ENCODE results near the gene OFD1.

Gene OFD1

DNA sequence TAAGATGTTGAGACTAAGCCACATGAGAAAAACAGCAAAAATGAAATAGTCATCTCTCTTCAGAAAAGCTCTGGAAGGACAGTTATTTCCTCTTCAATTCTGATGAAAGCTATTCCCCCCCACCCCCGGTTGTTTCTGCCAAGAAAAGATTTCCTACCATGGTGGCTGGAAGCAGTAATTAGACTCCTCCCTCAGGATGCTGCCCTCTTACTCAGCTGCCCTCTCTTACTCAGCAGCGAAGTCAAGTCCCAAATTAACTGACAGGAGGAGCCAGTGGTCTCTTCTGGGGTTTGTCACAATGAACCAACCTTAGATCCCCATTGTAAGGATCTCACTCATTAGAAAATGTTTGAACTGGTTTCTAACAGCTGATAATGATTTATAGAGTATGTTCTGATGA, 44.4 kb downstream of the OFD1 start:
- no peak overlapping the region for H4K91ac ChIP-seq (ENCODE audit: low read length)
- no peak overlapping the region for H3K9ac ChIP-seq (ENCODE audit: low read length)
- H2BK5ac ChIP-seq (ENCODE audit: low read depth, low read length, poor library complexity, severe bottlenecking) = no peak overlapping the region
- H3K79me1 ChIP-seq (replicated peaks; ENCODE audit: low read length, poor library complexity, severe bottlenecking) = no peaks in the 10 kb centered on the region
- no peaks in the 10 kb centered on the region for H3K4me1 ChIP-seq (ENCODE audit: control insufficient read depth, insufficient read depth, low read depth, low read length)
- H2BK12ac ChIP-seq (ENCODE audit: low read length in 2 of 2) = no peak overlapping the region
- no peak overlapping the region for H2BK15ac ChIP-seq (ENCODE audit: low read depth, poor library complexity, severe bottlenecking)
- WGBS = 60% methylated on average over 2 of the region's 2 CpGs
- no peak overlapping the region for H3K23ac ChIP-seq (ENCODE audit: low read length in 2 of 2)
- no peak overlapping the region for H2BK120ac ChIP-seq (ENCODE audit: low read depth, low read length)
- no peak overlapping the region for H2AFZ ChIP-seq (ENCODE audit: low read depth, low read length)
- H2AK5ac ChIP-seq (ENCODE audit: low read length, severe bottlenecking) = no peak overlapping the region
- H3K4me3 ChIP-seq (ENCODE audit: insufficient read depth in 1 of 2, low read depth in 1 of 2, low read length in 2 of 2) = no peak overlapping the region
- H3K4ac ChIP-seq (ENCODE audit: low read depth in 1 of 2, low read length in 2 of 2) = no peak overlapping the region
- no peak overlapping the region for H3K27ac ChIP-seq (ENCODE audit: low read length, poor library complexity, severe bottlenecking)
- DNase-seq = no peak
- H3K14ac ChIP-seq (ENCODE audit: low read length in 2 of 2) = no peak overlapping the region
- no peak overlapping the region for H4K8ac ChIP-seq (ENCODE audit: low read length)
- H3K18ac ChIP-seq (ENCODE audit: low read depth in 1 of 2, low read length in 2 of 2) = no peak overlapping the region
- no peaks in the 10 kb centered on the region for H3K9me3 ChIP-seq (ENCODE audit: control insufficient read depth, low read length)
- H3K27me3 ChIP-seq (ENCODE audit: control insufficient read depth in 1 of 2, insufficient read depth in 1 of 2, low read length in 2 of 2) = peaks cover 0 to 14% of the 10 kb centered on the region in 2 experiments
- peaks cover 3 to 30% of the 10 kb centered on the region in 2 experiments for H3K36me3 ChIP-seq (ENCODE audit: control insufficient read depth in 1 of 2, insufficient read depth in 2 of 2, low read depth in 1 of 2, low read length in 2 of 2)
- H3K4me2 ChIP-seq (ENCODE audit: low read length, poor library complexity, severe bottlenecking) = no peak overlapping the region

DNA sequence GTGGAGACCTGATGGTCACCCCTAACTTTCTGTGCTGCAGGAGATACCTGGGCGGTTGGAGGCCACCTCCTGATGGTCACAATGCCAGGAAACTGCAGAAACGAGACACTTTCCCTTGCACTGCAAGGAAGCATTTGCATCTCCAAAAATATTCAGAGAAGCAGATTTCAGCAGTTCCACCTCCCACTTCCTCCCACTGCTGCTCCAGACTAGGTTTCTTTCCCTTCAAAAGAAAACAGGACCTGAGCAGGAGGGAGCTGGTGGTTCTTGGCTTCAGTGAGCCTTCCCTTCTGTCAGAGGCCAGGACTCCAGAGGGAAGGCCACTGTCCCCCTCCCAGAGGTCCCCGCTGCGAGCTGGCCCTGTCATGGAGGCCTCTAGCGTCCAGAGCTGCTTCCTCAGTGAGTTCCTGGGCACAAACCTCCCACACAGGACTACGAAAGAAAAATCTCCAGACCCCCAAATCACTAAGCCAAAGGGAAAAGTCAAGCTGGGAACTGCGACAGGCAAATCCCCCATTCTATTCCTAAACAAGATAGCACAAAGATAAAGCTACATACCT, 46.4 kb downstream of the OFD1 start:
- Histone ChIP-seq H3K79me1 (replicated peaks; ENCODE audit: low read length, poor library complexity, severe bottlenecking) (no peaks in the 10 kb centered on the region), H3K23ac (ENCODE audit: low read length in 2 of 2) (no peak overlapping the region), H2BK5ac (ENCODE audit: low read depth, low read length, poor library complexity, severe bottlenecking) (no peak overlapping the region), H3K36me3 (ENCODE audit: control insufficient read depth in 1 of 2, insufficient read depth in 2 of 2, low read depth in 1 of 2, low read length in 2 of 2) (peaks cover 3 to 10% of the 10 kb centered on the region in 2 experiments), H3K14ac (ENCODE audit: low read length in 2 of 2) (no peak overlapping the region), H2BK15ac (ENCODE audit: low read depth, poor library complexity, severe bottlenecking) (no peak overlapping the region), H2AK5ac (ENCODE audit: low read length, severe bottlenecking) (no peak overlapping the region), H3K18ac (ENCODE audit: low read depth in 1 of 2, low read length in 2 of 2) (no peak overlapping the region), H4K91ac (ENCODE audit: low read length) (no peak overlapping the region), H2BK120ac (ENCODE audit: low read depth, low read length) (no peak overlapping the region), H3K27me3 (ENCODE audit: control insufficient read depth in 1 of 2, insufficient read depth in 1 of 2, low read length in 2 of 2) (peaks cover 0 to 23% of the 10 kb centered on the region in 2 experiments), H4K8ac (ENCODE audit: low read length) (no peak overlapping the region), H3K9me3 (ENCODE audit: control insufficient read depth, low read length) (no peaks in the 10 kb centered on the region), H3K4me1 (ENCODE audit: control insufficient read depth, insufficient read depth, low read depth, low read length) (no peaks in the 10 kb centered on the region), H3K27ac (ENCODE audit: low read length, poor library complexity, severe bottlenecking) (no peak overlapping the region), H3K4ac (ENCODE audit: low read depth in 1 of 2, low read length in 2 of 2) (no peak overlapping the region), H3K4me3 (ENCODE audit: insufficient read depth in 1 of 2, low read depth in 1 of 2, low read length in 2 of 2) (no peak overlapping the region), H3K4me2 (ENCODE audit: low read length, poor library complexity, severe bottlenecking) (no peak overlapping the region), H2AFZ (ENCODE audit: low read depth, low read length) (no peak overlapping the region), H2BK12ac (ENCODE audit: low read length in 2 of 2) (no peak overlapping the region), H3K9ac (ENCODE audit: low read length) (no peak overlapping the region)
- WGBS = 87% methylated on average over 7 of the region's 7 CpGs
- DNase-seq = no peak

DNA sequence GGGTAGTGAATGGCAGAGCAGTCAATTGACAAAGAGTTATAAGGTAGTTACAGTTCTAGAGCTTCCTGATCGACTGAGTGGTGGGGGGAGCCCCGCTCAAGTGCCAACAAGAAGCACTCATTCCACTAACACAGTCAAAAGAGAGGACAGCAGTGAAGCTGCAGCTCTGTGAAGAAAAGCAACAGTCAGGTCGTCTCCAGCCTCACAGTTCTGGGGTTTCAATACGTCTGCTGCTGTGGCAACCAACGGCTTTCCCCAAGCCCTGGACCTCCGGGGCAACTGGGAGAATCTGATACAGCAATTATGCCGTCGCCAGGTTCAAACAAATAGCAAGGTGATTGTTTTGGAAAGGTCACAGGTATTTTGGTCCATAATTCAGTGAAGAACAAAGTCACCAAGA, 51.5 kb downstream of the OFD1 start:
- Histone ChIP-seq H3K4ac (ENCODE audit: low read depth in 1 of 2, low read length in 2 of 2) (no peak overlapping the region), H3K9ac (ENCODE audit: low read length) (no peak overlapping the region), H3K4me2 (ENCODE audit: low read length, poor library complexity, severe bottlenecking) (no peak overlapping the region), H3K79me1 (replicated peaks; ENCODE audit: low read length, poor library complexity, severe bottlenecking) (no peaks in the 10 kb centered on the region), H3K9me3 (ENCODE audit: control insufficient read depth, low read length) (no peaks in the 10 kb centered on the region), H2BK5ac (ENCODE audit: low read depth, low read length, poor library complexity, severe bottlenecking) (no peak overlapping the region), H3K27ac (ENCODE audit: low read length, poor library complexity, severe bottlenecking) (no peak overlapping the region), H2AFZ (ENCODE audit: low read depth, low read length) (no peak overlapping the region), H4K8ac (ENCODE audit: low read length) (no peak overlapping the region), H3K4me3 (ENCODE audit: insufficient read depth in 1 of 2, low read depth in 1 of 2, low read length in 2 of 2) (no peak overlapping the region), H3K23ac (ENCODE audit: low read length in 2 of 2) (no peak overlapping the region), H3K14ac (ENCODE audit: low read length in 2 of 2) (no peak overlapping the region), H3K18ac (ENCODE audit: low read depth in 1 of 2, low read length in 2 of 2) (no peak overlapping the region), H4K91ac (ENCODE audit: low read length) (no peak overlapping the region), H2BK120ac (ENCODE audit: low read depth, low read length) (no peak overlapping the region), H2AK5ac (ENCODE audit: low read length, severe bottlenecking) (no peak overlapping the region), H3K27me3 (ENCODE audit: control insufficient read depth in 1 of 2, insufficient read depth in 1 of 2, low read length in 2 of 2) (peaks cover 0 to 39% of the 10 kb centered on the region in 2 experiments), H3K36me3 (ENCODE audit: control insufficient read depth in 1 of 2, insufficient read depth in 2 of 2, low read depth in 1 of 2, low read length in 2 of 2) (no peaks in the 10 kb centered on the region), H2BK15ac (ENCODE audit: low read depth, poor library complexity, severe bottlenecking) (no peak overlapping the region), H2BK12ac (ENCODE audit: low read length in 2 of 2) (no peak overlapping the region), H3K4me1 (ENCODE audit: control insufficient read depth, insufficient read depth, low read depth, low read length) (no peaks in the 10 kb centered on the region)
- 83% methylated on average over 5 of the region's 8 CpGs for WGBS
- DNase-seq = no peak

DNA sequence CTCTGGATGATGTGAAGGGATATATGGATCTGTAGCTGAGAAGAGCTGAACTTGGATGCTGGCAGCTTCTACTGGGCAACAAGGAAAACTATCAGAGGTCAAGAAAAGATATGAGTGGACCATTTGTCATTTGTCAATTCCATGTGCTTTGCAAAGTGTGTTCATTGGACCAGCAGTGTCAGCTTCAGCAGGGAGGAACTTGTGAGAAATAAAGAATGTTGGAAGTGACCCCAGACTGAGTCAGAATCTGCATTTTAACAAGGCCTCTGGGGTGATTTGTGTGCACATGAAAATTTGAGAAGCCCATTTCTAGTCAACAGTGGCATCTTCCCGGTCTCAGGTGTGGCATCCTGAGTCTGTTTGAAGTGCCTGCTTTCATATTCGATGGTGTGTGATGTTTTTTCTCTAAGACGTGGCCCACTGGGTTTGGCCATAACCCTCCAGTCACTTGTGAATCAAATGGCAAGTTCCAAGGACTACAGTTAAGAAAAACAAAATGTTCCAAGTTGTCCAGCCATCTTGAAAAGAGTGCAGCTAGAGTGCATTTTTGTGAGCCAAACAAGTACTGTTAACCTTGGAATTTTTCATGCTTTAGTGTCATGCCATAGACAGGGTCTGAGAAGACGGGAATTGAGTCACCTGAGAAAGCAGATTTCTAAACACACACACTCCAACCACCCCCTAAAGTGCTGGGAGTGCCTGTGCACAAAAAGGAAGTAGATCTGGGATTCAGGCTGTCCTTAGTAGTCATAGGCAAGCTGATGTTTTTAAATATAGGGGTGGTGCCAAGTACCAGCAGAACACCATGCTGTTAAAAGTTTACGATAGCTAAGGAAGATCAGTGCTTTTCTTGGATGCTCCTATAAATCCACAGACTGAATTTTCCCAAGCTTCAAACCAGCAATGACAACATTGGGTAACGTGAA, 55.9 kb downstream of the OFD1 start:
- no peak overlapping the region for H3K4me2 ChIP-seq (ENCODE audit: low read length, poor library complexity, severe bottlenecking)
- no peaks in the 10 kb centered on the region for H3K36me3 ChIP-seq (ENCODE audit: control insufficient read depth in 1 of 2, insufficient read depth in 2 of 2, low read depth in 1 of 2, low read length in 2 of 2)
- H2BK5ac ChIP-seq (ENCODE audit: low read depth, low read length, poor library complexity, severe bottlenecking) = no peak overlapping the region
- H2BK120ac ChIP-seq (ENCODE audit: low read depth, low read length) = no peak overlapping the region
- peaks cover 0 to 34% of the 10 kb centered on the region in 2 experiments for H3K27me3 ChIP-seq (ENCODE audit: control insufficient read depth in 1 of 2, insufficient read depth in 1 of 2, low read length in 2 of 2)
- H3K23ac ChIP-seq (ENCODE audit: low read length in 2 of 2) = no peak overlapping the region
- H3K4me3 ChIP-seq (ENCODE audit: insufficient read depth in 1 of 2, low read depth in 1 of 2, low read length in 2 of 2) = no peak overlapping the region
- H3K18ac ChIP-seq (ENCODE audit: low read depth in 1 of 2, low read length in 2 of 2) = no peak overlapping the region
- no peak overlapping the region for H2BK15ac ChIP-seq (ENCODE audit: low read depth, poor library complexity, severe bottlenecking)
- H2BK12ac ChIP-seq (ENCODE audit: low read length in 2 of 2) = no peak overlapping the region
- H3K4ac ChIP-seq (ENCODE audit: low read depth in 1 of 2, low read length in 2 of 2) = no peak overlapping the region
- WGBS = 94% methylated on average over 4 of the region's 6 CpGs
- no peaks in the 10 kb centered on the region for H3K4me1 ChIP-seq (ENCODE audit: control insufficient read depth, insufficient read depth, low read depth, low read length)
- DNase-seq = no peak
- H4K91ac ChIP-seq (ENCODE audit: low read length) = no peak overlapping the region
- H4K8ac ChIP-seq (ENCODE audit: low read length) = no peak overlapping the region
- H3K27ac ChIP-seq (ENCODE audit: low read length, poor library complexity, severe bottlenecking) = no peak overlapping the region
- no peak overlapping the region for H3K9ac ChIP-seq (ENCODE audit: low read length)
- no peak overlapping the region for H2AK5ac ChIP-seq (ENCODE audit: low read length, severe bottlenecking)
- H2AFZ ChIP-seq (ENCODE audit: low read depth, low read length) = no peak overlapping the region
- no peaks in the 10 kb centered on the region for H3K79me1 ChIP-seq (replicated peaks; ENCODE audit: low read length, poor library complexity, severe bottlenecking)
- H3K9me3 ChIP-seq (ENCODE audit: control insufficient read depth, low read length) = no peaks in the 10 kb centered on the region
- H3K14ac ChIP-seq (ENCODE audit: low read length in 2 of 2) = no peak overlapping the region

Measured in mesenchymal stem cell (in vitro differentiated cells and primary cell).